Upper lobe of left lung (tissue), 4 donors: Measurements from ENCODE around the gene SELP.

ENCODE experiments used
- CTCF ChIP-seq, 6 experiments: fragments of 450-650 bp in 4 of 6; fragments of 200-600 bp in 2 of 6; sonication (generic) in 2 of 6; IDR thresholded peaks; one replicate each; pipeline ENCODE4 v1.5.1; 2016 to 2019; ENCODE audit warnings: antibody characterized with exemption in 6 of 6
- EP300 ChIP-seq, 4 donors: sonication (generic); formaldehyde crosslinking; IDR thresholded peaks; one replicate each; pipeline ENCODE4 v1.5.1; 2017; ENCODE audit warnings: antibody characterized with exemption in 4 of 4, control low read depth in 2 of 4
- POLR2A ChIP-seq, 4 donors: fragments of 450-650 bp; IDR thresholded peaks; one replicate each; pipeline ENCODE4 v1.5.1; 2016 to 2017; ENCODE audit warnings: antibody characterized with exemption in 4 of 4, mild to moderate bottlenecking in 2 of 4

DNA sequence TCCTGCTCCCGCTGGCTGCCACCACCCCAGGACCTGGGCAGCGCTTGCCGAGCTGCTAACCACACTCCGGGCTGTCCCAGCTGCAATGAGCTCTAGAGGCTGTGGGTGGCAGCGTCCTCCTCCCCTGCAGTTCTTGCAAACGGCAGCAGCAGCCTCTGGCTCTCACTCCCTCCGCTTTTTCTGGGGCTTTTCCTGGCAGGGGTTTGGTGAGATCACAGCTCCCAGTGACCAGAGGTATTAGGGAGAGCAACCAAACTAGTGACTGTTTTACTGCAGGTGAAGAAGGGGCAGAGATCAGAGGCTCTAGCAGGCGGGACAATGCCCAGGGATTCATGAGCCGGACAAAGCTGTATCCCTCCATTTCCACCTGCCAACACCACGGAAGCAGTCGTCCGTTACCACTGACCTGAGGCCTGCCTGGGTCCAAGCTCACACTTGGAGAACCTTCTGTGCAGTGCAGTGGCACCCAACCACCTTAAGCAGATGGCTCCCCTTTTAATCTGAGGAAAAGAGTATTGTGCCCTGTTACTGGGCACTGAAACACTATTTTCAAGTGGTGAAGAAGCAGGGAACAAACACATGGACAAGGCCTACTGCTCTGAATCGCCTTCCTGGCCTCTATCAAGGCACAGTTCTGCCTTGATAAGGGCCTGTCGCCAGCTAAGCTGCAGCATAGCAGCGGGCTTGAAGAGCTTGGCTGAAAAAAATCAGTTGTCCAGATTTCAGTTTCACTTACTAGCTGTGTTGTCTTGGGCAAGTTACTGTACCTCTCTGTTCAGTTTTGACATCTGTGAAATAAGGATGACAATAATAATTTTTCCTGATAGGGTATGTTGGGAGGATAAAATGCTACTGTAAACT is 43.3 kb downstream of the SELP start, which contains the start of gene F5:
- TF ChIP-seq CTCF (IDR thresholded peaks at IDR 0.05), result peak; percentile 40 to 59 (median 52)
- no peak for TF ChIP-seq POLR2A (IDR thresholded peaks at IDR 0.05)
- no peak for TF ChIP-seq EP300 (IDR thresholded peaks at IDR 0.05)
